CD14-positive monocyte (primary cell): ENCODE measurements around the gene PAPOLA. TPM values are rescaled to one million over a fixed set of nuclear protein-coding genes. Genes with fewer than 3 reads are reported as not detected.

Source experiments
- DNase-seq, 3 donors: peaks; one replicate each; pipeline ENCODE4 v3.0.0-alpha.2; 2011 to 2022
- H2AFZ ChIP-seq: 2 replicates; pipeline ENCODE4 v1.6.0; 2012; ENCODE audit warnings: mild to moderate bottlenecking, low read depth, low read length, inconsistent platforms; ENCODE audit not compliant: insufficient read depth, poor library complexity, severe bottlenecking
- H3K27ac ChIP-seq, 2 donors: 1 replicate in 1 of 2; 2 replicates in 1 of 2; pipeline ENCODE4 v1.5.1; 2012 to 2013; ENCODE audit warnings: low read length in 2 of 2, control low read depth in 1 of 2, inconsistent platforms in 1 of 2, low read depth in 1 of 2, mild to moderate bottlenecking in 1 of 2
- H3K27me3 ChIP-seq, 2 donors: one replicate each; pipeline versions ENCODE4 v1.6.0 to v1.6.1; 2011 to 2013; ENCODE audit warnings: low read length in 2 of 2; ENCODE audit not compliant: control insufficient read depth in 2 of 2, insufficient read depth in 2 of 2
- H3K36me3 ChIP-seq, 2 donors: replicated peaks in 1 of 2; 1 replicate in 1 of 2; 2 replicates in 1 of 2; pipeline versions ENCODE4 v1.5.1 to v1.6.1; 2012 to 2013; ENCODE audit warnings: low read length in 2 of 2, control low read depth in 1 of 2, inconsistent platforms in 1 of 2, mild to moderate bottlenecking in 1 of 2; ENCODE audit not compliant: insufficient read depth in 2 of 2, control insufficient read depth in 1 of 2
- H3K4me1 ChIP-seq, 2 donors: 1 replicate in 1 of 2; 2 replicates in 1 of 2; pipeline versions ENCODE4 v1.5.1 to v1.6.1; 2012 to 2013; ENCODE audit warnings: low read length in 2 of 2, control low read depth in 1 of 2, inconsistent platforms in 1 of 2, mild to moderate bottlenecking in 1 of 2, moderate library complexity in 1 of 2; ENCODE audit not compliant: insufficient read depth in 2 of 2, control insufficient read depth in 1 of 2
- H3K4me2 ChIP-seq: replicated peaks from 2 replicates; pipeline ENCODE3; 2012; ENCODE audit warnings: low read length, moderate library complexity, mild to moderate bottlenecking; ENCODE audit not compliant: poor library complexity, severe bottlenecking; ENCODE audit errors: extremely low read depth
- H3K4me3 ChIP-seq, 3 experiments: fragments of 200-600 bp in 1 of 3; sonication (generic) in 1 of 3; replicated peaks in 1 of 3; 1 replicate in 2 of 3; 2 replicates in 1 of 3; pipeline ENCODE4 v1.5.1; 2011 to 2013; ENCODE audit warnings: low read length in 3 of 3, mild to moderate bottlenecking in 3 of 3, control low read depth in 2 of 3, low read depth in 2 of 3, inconsistent platforms in 1 of 3, moderate library complexity in 1 of 3
- H3K79me2 ChIP-seq: 2 replicates; pipeline ENCODE4 v1.6.0; 2012; ENCODE audit warnings: mild to moderate bottlenecking, control low read depth, inconsistent platforms, low read length, moderate library complexity; ENCODE audit not compliant: insufficient read depth
- H3K9ac ChIP-seq: 2 replicates; pipeline ENCODE4 v1.6.0; 2017; ENCODE audit warnings: low read length, mild to moderate bottlenecking; ENCODE audit not compliant: insufficient read depth, poor library complexity, severe bottlenecking
- H3K9me3 ChIP-seq, 2 donors: replicated peaks in 1 of 2; 1 replicate in 1 of 2; 2 replicates in 1 of 2; pipeline versions ENCODE4 v1.5.1 to v1.6.1; 2012 to 2013; ENCODE audit warnings: low read length in 2 of 2, control low read depth in 1 of 2; ENCODE audit not compliant: control insufficient read depth in 1 of 2, insufficient read depth in 1 of 2
- H4K20me1 ChIP-seq: 2 replicates; pipeline ENCODE4 v1.6.0; 2012; ENCODE audit warnings: mild to moderate bottlenecking, low read length, control low read depth, moderate library complexity; ENCODE audit not compliant: insufficient read depth
- H3K27ac Mint-ChIP-seq, 7 donors: one replicate each; pipeline ENCODE4 v1.8.0; 2020; ENCODE audit warnings: mild to moderate bottlenecking in 7 of 7, mixed read lengths in 7 of 7, moderate library complexity in 6 of 7, inconsistent platforms in 2 of 7
- H3K27me3 Mint-ChIP-seq, 3 donors: one replicate each; pipeline ENCODE4 v1.8.0; 2021 to 2022; ENCODE audit warnings: low read depth in 3 of 3, mild to moderate bottlenecking in 3 of 3, mixed read lengths in 3 of 3, moderate library complexity in 3 of 3, inconsistent platforms in 1 of 3
- H3K36me3 Mint-ChIP-seq, 2 donors: one replicate each; pipeline ENCODE4 v1.8.0; 2020; ENCODE audit warnings: mixed read lengths in 2 of 2, inconsistent platforms in 1 of 2, mild to moderate bottlenecking in 1 of 2
- H3K4me1 Mint-ChIP-seq: one replicate; pipeline ENCODE4 v1.8.0; 2020; ENCODE audit warnings: mild to moderate bottlenecking, mixed read lengths
- H3K4me3 Mint-ChIP-seq, 2 donors: one replicate each; pipeline ENCODE4 v1.8.0; 2020; ENCODE audit warnings: mild to moderate bottlenecking in 2 of 2, mixed read lengths in 2 of 2, moderate library complexity in 1 of 2
- H3K9me3 Mint-ChIP-seq, 7 donors: one replicate each; pipeline ENCODE4 v1.8.0; 2020 to 2022; ENCODE audit warnings: mixed read lengths in 7 of 7, mild to moderate bottlenecking in 6 of 7, moderate library complexity in 6 of 7, inconsistent platforms in 2 of 7
- CTCF ChIP-seq: fragments of 200-600 bp; IDR thresholded peaks from one replicate; pipeline ENCODE4 v1.8.0; 2022; ENCODE audit warnings: antibody characterized with exemption, mild to moderate bottlenecking
- WGBS: methylation state at CpG from one replicate; pipeline ENCODE4 v1.1.5; 2013; ENCODE audit warnings: missing lambda C conversion rate; ENCODE audit not compliant: insufficient coverage; 5-methylcytosine and 5-hydroxymethylcytosine counted together
- intact Hi-C, 2 donors: fragments of 100-400 bp; cut with micrococcal nuclease; formaldehyde crosslinking; loops; one replicate each; pipeline versions ENCODE4 v1.15.0 to v1.15.1; 2023
- polyA plus RNA-seq, 3 donors: library from polyadenylated mRNA; depleted of rRNA in 1 of 3; unstranded in 2 of 3; stranded (reverse) in 1 of 3; fragments of 300-500 nt in 2 of 3; fragments of >200 nt in 1 of 3; fragmentation: Illumina TruSeq in 2 of 3; gene quantifications; 1 replicate in 2 of 3; 2 replicates in 1 of 3; pipeline ENCODE4 v1.2.3, GENCODE V29; 2012 to 2021

PAPOLA gene
- polyA plus RNA-seq, 3 donors, result 57.9 to 87.5 (median 80.3) TPM

GRCh38 chr14:96554315-96554910, 52.2 kb downstream of the PAPOLA start:
- H3K4me3 Mint-ChIP-seq, result no peak overlapping the region
- Histone ChIP-seq H3K9me3 (no peaks in the 10 kb centered on the region), H2AFZ (no peak overlapping the region), H3K9ac (no peak overlapping the region), H3K4me2 (no peak overlapping the region), H3K36me3 (peaks cover 93% of the 10 kb centered on the region in 2 donors), H4K20me1 (peaks cover 23% of the 10 kb centered on the region), H3K4me1 (no peaks in the 10 kb centered on the region), H3K27ac (no peak overlapping the region), H3K4me3 (no peak overlapping the region), H3K79me2 (no peaks in the 10 kb centered on the region), H3K27me3 (no peaks in the 10 kb centered on the region)
- intact Hi-C loops, result no loop called here
- TF ChIP-seq CTCF, result no peak
- no peaks in the 10 kb centered on the region for H3K27me3 Mint-ChIP-seq
- peak overlapping the region in 3 of 7 donors; percentile 0 to 38 (median 10) for H3K27ac Mint-ChIP-seq
- H3K36me3 Mint-ChIP-seq, result peaks cover 69 to 71% of the 10 kb centered on the region in 2 donors
- whole genome bisulfite sequencing, result no CpG with 5 or more reads among the region's 3 CpGs
- H3K9me3 Mint-ChIP-seq, result no peaks in the 10 kb centered on the region
- no peaks in the 10 kb centered on the region for H3K4me1 Mint-ChIP-seq
- no peak for DNase-seq

GRCh38 chr14:96559571-96559970, 57.4 kb downstream of the PAPOLA start:
- no peak overlapping the region for H3K9ac ChIP-seq
- H3K36me3 ChIP-seq, result peaks cover 84 to 96% of the 10 kb centered on the region in 2 donors
- no peak overlapping the region for H2AFZ ChIP-seq
- no peaks in the 10 kb centered on the region for H3K4me1 Mint-ChIP-seq
- H3K27ac Mint-ChIP-seq, result no peak overlapping the region
- H4K20me1 ChIP-seq, result peaks cover 25% of the 10 kb centered on the region
- no peaks in the 10 kb centered on the region for H3K27me3 ChIP-seq
- no peak overlapping the region for H3K4me2 ChIP-seq
- H3K79me2 ChIP-seq, result no peaks in the 10 kb centered on the region
- no peak overlapping the region for H3K4me3 Mint-ChIP-seq
- H3K27ac ChIP-seq, result no peak overlapping the region
- H3K4me3 ChIP-seq, result no peak overlapping the region
- peaks cover 66 to 82% of the 10 kb centered on the region in 2 donors for H3K36me3 Mint-ChIP-seq
- DNase-seq, result no peak
- H3K27me3 Mint-ChIP-seq, result no peaks in the 10 kb centered on the region
- no peaks in the 10 kb centered on the region for H3K9me3 ChIP-seq
- TF ChIP-seq CTCF, result no peak
- intact Hi-C loops, result no loop called here
- WGBS, result no CpG with 5 or more reads among the region's 1 CpG
- no peaks in the 10 kb centered on the region for H3K4me1 ChIP-seq
- H3K9me3 Mint-ChIP-seq, result no peaks in the 10 kb centered on the region
